Nephron progenitor cell (in vitro differentiated cells): ENCODE measurements around the gene PACC1.

ENCODE experiments used
- DNase-seq: peaks from one replicate; pipeline ENCODE4 v3.0.0; 2021
- H3K27ac Mint-ChIP-seq: 2 replicates; pipeline ENCODE4 v1.8.0; 2021; ENCODE audit warnings: mild to moderate bottlenecking, moderate library complexity, mixed read lengths
- H3K27me3 Mint-ChIP-seq: 2 replicates; pipeline ENCODE4 v1.8.0; 2021; ENCODE audit warnings: mild to moderate bottlenecking, low read depth, mixed read lengths; ENCODE audit not compliant: poor library complexity
- H3K36me3 Mint-ChIP-seq: 2 replicates; pipeline ENCODE4 v1.8.0; 2021; ENCODE audit warnings: low read depth, mixed read lengths
- H3K4me1 Mint-ChIP-seq: 2 replicates; pipeline ENCODE4 v1.8.0; 2021; ENCODE audit warnings: mixed read lengths
- H3K4me3 Mint-ChIP-seq: 2 replicates; pipeline ENCODE4 v1.8.0; 2021; ENCODE audit warnings: mild to moderate bottlenecking, moderate library complexity, mixed read lengths
- H3K9me3 Mint-ChIP-seq: 2 replicates; pipeline ENCODE4 v1.8.0; 2021; ENCODE audit warnings: mild to moderate bottlenecking, moderate library complexity, mixed read lengths
- TF ChIP-seq, protein P1 (sequence below): fragments of 200-600 bp; sonication (generic); IDR thresholded peaks from 2 replicates; pipeline ENCODE4 v1.5.0; 2021; ENCODE audit warnings: antibody characterized with exemption

Gene PACC1

DNA sequence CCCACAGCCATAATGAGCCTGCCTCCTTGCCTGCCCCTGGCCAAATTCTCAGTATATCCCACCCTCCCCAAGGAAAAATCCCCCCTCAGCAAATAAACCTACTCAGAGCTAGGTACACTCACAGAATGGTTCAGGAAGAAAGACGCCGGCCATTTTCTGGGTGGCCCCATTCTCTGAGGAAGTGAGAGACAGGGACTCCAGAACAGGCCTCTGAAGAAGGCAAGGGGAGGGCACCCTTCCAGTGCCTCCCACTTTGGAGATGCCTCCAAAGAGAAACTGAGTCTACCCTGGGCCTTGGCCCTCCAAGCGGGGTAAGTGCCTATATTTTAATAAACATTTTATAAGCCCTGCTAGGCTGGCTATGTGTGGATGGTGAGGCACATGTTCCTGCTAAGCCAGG lies 2.3 kb downstream of the PACC1 start:
- peaks cover 2% of the 10 kb centered on the region for H3K9me3 Mint-ChIP-seq
- peaks cover 38% of the 10 kb centered on the region for H3K4me1 Mint-ChIP-seq
- H3K4me3 Mint-ChIP-seq, result peak overlapping the region; percentile 90
- TF ChIP-seq, protein P1, sequence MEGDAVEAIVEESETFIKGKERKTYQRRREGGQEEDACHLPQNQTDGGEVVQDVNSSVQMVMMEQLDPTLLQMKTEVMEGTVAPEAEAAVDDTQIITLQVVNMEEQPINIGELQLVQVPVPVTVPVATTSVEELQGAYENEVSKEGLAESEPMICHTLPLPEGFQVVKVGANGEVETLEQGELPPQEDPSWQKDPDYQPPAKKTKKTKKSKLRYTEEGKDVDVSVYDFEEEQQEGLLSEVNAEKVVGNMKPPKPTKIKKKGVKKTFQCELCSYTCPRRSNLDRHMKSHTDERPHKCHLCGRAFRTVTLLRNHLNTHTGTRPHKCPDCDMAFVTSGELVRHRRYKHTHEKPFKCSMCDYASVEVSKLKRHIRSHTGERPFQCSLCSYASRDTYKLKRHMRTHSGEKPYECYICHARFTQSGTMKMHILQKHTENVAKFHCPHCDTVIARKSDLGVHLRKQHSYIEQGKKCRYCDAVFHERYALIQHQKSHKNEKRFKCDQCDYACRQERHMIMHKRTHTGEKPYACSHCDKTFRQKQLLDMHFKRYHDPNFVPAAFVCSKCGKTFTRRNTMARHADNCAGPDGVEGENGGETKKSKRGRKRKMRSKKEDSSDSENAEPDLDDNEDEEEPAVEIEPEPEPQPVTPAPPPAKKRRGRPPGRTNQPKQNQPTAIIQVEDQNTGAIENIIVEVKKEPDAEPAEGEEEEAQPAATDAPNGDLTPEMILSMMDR, result no peak
- H3K27me3 Mint-ChIP-seq, result peaks cover 15% of the 10 kb centered on the region
- no peak overlapping the region for H3K27ac Mint-ChIP-seq
- no peak for DNase-seq
- peaks cover 47% of the 10 kb centered on the region for H3K36me3 Mint-ChIP-seq

DNA sequence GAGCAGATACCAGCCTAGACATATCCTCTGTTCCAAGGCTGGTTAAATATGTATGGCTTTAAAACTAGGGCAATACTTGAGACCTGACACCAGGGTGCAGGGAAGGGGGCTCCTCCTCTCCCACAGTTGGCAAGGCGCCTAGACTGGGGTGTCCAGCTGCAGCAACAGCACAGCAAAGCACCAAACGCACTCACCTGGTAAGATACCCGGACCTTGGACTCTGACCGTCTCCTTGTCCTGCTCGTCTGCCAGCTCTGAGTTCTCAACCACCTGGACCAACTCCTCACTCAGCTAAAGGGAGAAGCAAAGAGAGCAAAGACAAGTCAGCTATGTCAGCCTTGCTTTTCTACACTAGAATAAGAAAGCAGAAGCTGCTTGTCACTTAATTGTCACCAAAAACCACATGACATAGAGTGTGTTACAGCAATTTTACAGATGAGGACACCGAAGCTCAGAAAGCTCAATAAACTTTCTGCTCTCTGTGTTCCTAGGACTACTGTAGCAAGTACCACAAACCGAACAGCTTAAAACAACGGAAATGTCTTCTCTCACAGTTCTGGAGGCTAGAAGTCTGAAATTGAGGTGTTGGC lies 4.4 kb downstream of the PACC1 start:
- Mint-ChIP-seq H3K27ac (no peak overlapping the region), H3K4me1 (peaks cover 21% of the 10 kb centered on the region), H3K27me3 (peaks cover 11% of the 10 kb centered on the region), H3K9me3 (peaks cover 8% of the 10 kb centered on the region), H3K4me3 (no peak overlapping the region), H3K36me3 (peaks cover 68% of the 10 kb centered on the region)
- no peak for DNase-seq
- TF ChIP-seq, protein P1, result no peak

DNA sequence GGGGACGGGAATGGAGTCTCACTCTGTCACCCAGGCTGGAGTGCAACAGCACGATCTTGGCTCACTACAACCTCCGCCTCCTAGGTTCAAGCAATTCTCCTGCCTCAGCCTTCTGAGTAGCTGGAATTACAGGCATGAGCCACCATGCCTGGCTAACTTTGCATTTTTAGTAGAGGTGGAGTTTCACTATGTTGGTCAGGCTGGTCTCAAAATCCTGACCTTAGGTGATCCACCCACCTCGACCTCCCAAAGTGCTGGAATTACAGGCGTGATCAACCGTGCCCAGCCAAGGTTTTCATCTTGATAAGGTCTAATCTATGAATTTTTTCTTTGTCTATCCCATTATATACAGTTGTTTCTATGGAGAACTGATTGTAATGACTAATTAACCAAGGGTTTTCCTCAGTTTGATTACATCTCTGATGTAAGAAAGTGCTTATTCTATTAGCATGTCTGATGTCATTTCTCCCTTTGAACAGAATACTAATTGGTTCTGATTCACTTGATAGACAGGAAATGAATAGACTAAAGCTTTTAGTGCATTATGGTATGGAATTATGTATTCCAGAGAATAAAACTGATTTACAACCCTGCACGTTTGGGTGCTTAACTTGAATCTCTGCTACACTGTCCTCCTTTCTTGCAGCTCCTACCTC lies 11.9 kb downstream of the PACC1 start:
- DNase-seq, result no peak
- peaks cover 18% of the 10 kb centered on the region for H3K9me3 Mint-ChIP-seq
- H3K4me1 Mint-ChIP-seq, result no peaks in the 10 kb centered on the region
- no peaks in the 10 kb centered on the region for H3K27me3 Mint-ChIP-seq
- H3K27ac Mint-ChIP-seq, result no peak overlapping the region
- TF ChIP-seq, protein P1, result no peak
- peaks cover 90% of the 10 kb centered on the region for H3K36me3 Mint-ChIP-seq
- H3K4me3 Mint-ChIP-seq, result no peak overlapping the region

DNA sequence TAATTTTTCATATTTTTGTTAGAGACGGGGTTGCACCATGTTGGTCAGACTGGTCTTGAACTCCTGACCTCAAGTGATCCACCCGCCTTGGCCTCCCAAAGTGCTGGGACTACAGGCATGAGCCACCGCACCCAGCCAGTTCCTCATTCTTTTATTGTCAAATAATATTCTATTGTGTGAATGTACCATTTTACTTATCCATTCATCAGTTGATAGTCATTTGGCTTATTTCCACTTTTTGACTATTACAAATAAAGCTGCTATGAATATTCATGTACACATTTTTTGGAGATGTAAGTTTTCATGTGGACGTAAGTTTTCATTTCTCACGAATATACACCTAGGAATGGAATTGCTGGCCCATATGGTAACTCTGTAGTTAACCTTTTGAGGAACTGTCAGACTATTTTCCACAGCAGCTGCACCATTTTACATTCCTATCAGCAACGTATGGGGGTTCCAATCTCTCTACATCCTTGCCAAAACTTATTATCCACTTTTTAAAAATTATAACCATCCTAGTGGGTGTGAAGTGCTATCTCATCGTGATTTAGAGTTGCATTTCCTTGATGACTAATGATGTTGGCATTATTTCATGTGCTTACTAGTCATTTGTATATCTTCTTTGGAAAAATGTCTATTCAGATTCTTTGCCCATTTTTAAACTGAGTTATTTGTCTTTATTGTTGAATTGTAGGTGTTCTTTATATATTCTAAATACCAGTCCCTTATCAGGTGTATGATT lies 12.7 kb downstream of the PACC1 start:
- no peaks in the 10 kb centered on the region for H3K27me3 Mint-ChIP-seq
- H3K27ac Mint-ChIP-seq, result no peak overlapping the region
- no peaks in the 10 kb centered on the region for H3K4me1 Mint-ChIP-seq
- TF ChIP-seq, protein P1, result no peak
- DNase-seq, result no peak
- peaks cover 90% of the 10 kb centered on the region for H3K36me3 Mint-ChIP-seq
- H3K4me3 Mint-ChIP-seq, result no peak overlapping the region
- H3K9me3 Mint-ChIP-seq, result peaks cover 21% of the 10 kb centered on the region

DNA sequence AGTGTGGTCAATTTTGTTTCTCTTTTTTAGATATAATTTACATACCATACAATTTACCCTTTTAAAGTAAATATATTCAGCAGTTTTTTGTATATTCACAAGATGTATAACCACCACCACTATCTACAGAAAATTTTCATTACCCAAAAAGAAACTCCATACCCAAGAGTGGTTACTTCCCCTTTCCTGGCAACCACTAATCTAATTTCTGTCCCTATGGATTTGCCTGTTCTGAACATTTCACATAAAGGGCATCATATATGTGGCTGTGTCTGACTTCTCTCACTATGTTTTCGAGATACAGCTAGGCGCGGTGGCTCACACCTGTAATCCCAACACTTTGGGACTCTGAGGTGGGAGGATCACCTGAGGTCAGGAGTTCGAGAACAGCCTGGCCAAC lies 13.6 kb downstream of the PACC1 start:
- Mint-ChIP-seq H3K27me3 (no peaks in the 10 kb centered on the region), H3K9me3 (peaks cover 28% of the 10 kb centered on the region), H3K4me3 (no peak overlapping the region), H3K4me1 (no peaks in the 10 kb centered on the region), H3K27ac (no peak overlapping the region), H3K36me3 (peaks cover 90% of the 10 kb centered on the region)
- DNase-seq, result no peak
- TF ChIP-seq, protein P1, result no peak
